Lung (tissue), 12 donors: Measurements from ENCODE around the gene SLC12A8. TPM values are rescaled to one million over a fixed set of nuclear protein-coding genes. Genes with fewer than 3 reads are reported as not detected.

Experiments used
- ATAC-seq: fragments of 200-7000 bp; cut with Tn5 transposase; one replicate; pipeline ENCODE4 v1.9.1; 2020; ENCODE audit warnings: moderate number of reproducible peaks; ENCODE audit not compliant: insufficient read depth, low FRiP score
- DNase-seq, 3 donors: peaks; one replicate each; pipeline ENCODE4 v3.0.0-alpha.2; 2013 to 2017
- H3K27ac ChIP-seq, 2 donors: one replicate each; pipeline ENCODE4 v1.5.1; 2013; ENCODE audit warnings: mild to moderate bottlenecking in 2 of 2, moderate library complexity in 2 of 2, control low read depth in 1 of 2, inconsistent platforms in 1 of 2, low read depth in 1 of 2, low read length in 1 of 2
- H3K27me3 ChIP-seq, 3 donors: one replicate each; pipeline ENCODE4 v1.5.1; 2013; ENCODE audit warnings: low read length in 2 of 3; ENCODE audit not compliant: control insufficient read depth in 3 of 3, insufficient read depth in 3 of 3
- H3K36me3 ChIP-seq, 4 donors: one replicate each; pipeline ENCODE4 v1.5.1; 2013; ENCODE audit warnings: low read length in 4 of 4, mild to moderate bottlenecking in 1 of 4, moderate library complexity in 1 of 4; ENCODE audit not compliant: control insufficient read depth in 4 of 4, insufficient read depth in 4 of 4
- H3K4me1 ChIP-seq, 5 donors: one replicate each; pipeline ENCODE4 v1.5.1; 2013; ENCODE audit warnings: low read length in 5 of 5, mild to moderate bottlenecking in 2 of 5, moderate library complexity in 1 of 5; ENCODE audit not compliant: control insufficient read depth in 5 of 5, insufficient read depth in 5 of 5
- H3K4me3 ChIP-seq: one replicate; pipeline ENCODE4 v1.5.1; 2013; ENCODE audit warnings: mild to moderate bottlenecking, control low read depth, moderate library complexity
- H3K9ac ChIP-seq, 2 donors: one replicate each; pipeline ENCODE4 v1.5.1; 2013; ENCODE audit warnings: low read length in 2 of 2, control low read depth in 1 of 2; ENCODE audit not compliant: insufficient read depth in 1 of 2
- H3K9me3 ChIP-seq, 4 donors: one replicate each; pipeline ENCODE4 v1.5.1; 2013; ENCODE audit warnings: low read length in 3 of 4, mild to moderate bottlenecking in 1 of 4, moderate library complexity in 1 of 4; ENCODE audit not compliant: control insufficient read depth in 4 of 4, insufficient read depth in 3 of 4
- CTCF ChIP-seq: IDR thresholded peaks from 2 replicates; pipeline ENCODE4 v1.5.1; 2012; ENCODE audit warnings: mild to moderate bottlenecking; ENCODE audit errors: control extremely low read depth, extremely low read depth
- WGBS, 2 donors: extraction: QIAGEN DNeasy Blood & Tissue Kit; methylation state at CpG; one replicate each; pipeline ENCODE4 v1.1.7; 2013; 5-methylcytosine and 5-hydroxymethylcytosine counted together
- polyA plus RNA-seq, 2 donors: library from polyadenylated mRNA; stranded (reverse); fragments of 200-250 nt; gene quantifications; one replicate each; pipeline ENCODE4 v1.2.1, GENCODE V29; 2013
- total RNA-seq, 2 donors: library from RNA; depleted of rRNA in 1 of 2; stranded (reverse); fragments of >200 nt in 1 of 2; gene quantifications; one replicate each; pipeline ENCODE4 v1.2.1, GENCODE V29; 2014 to 2021
- donor health status: control.
- donor health status: control.
- donor health status: Bipolar disorder and iron deficiency.
- donor health status: healthy.
- donor health status: DM: yes; HTN: yes; CAD: no.

Gene SLC12A8
- total and polyA plus RNA-seq, 4 donors = 3.1 to 9.8 (median 5.8) TPM

DNA sequence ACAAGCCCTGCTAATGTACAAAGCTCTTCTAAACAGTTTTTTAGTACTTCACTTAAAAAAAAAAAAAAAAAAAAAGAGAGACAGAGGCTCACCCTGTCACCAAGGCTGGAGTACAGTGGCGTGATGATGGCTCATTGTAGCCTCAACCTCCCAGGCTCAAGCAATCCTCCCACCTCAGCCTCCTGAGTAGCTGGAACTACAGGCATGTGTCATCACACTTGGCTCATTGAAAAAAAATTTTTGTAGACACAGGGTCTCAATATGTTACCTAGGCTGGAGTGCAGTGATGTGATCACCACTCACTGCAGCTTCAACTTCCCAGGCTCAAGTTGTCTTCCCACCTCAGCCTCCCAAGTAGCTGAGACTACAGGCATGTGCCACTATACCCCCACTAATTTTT lies 109.1 kb downstream of the SLC12A8 start:
- H3K9me3 ChIP-seq = no peaks in the 10 kb centered on the region
- no peak overlapping the region for H3K9ac ChIP-seq
- no peak for DNase-seq
- peaks cover 0 to 1% (median 0%) of the 10 kb centered on the region in 5 donors for H3K4me1 ChIP-seq
- TF ChIP-seq CTCF = no peak
- 91 to 95% methylated on average over 1 of the region's 1 CpG for WGBS, 2 donors
- H3K27me3 ChIP-seq = no peaks in the 10 kb centered on the region
- H3K4me3 ChIP-seq = no peak overlapping the region
- H3K27ac ChIP-seq = no peak overlapping the region
- no peaks in the 10 kb centered on the region for H3K36me3 ChIP-seq
- ATAC-seq = no peak

DNA sequence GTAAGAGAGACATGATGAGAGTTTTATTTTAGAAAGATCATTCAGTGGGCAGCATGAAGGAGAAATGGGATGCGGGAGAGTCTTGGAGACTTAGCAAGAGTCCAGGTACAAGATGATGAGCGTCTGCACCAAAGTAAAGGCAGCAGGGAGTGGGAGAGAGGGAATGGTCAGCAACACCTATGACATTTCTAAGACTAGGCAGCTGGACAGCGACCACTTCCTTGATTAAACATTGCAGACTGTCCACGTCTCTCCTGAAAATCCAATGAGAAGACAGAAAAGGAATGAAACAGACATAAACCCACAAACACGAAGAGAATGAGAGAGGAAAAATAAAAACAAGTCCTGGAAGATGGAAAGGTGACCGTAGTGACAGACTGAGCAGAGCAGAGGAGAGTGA lies 110.1 kb downstream of the SLC12A8 start:
- DNase-seq (no peak), ATAC-seq (no peak)
- no peak overlapping the region for H3K27ac ChIP-seq
- H3K4me1 ChIP-seq = peaks cover 0 to 1% (median 0%) of the 10 kb centered on the region in 5 donors
- H3K4me3 ChIP-seq = no peak overlapping the region
- H3K27me3 ChIP-seq = no peaks in the 10 kb centered on the region
- no peak for TF ChIP-seq CTCF
- WGBS, 2 donors = 84 to 89% methylated on average over 6 of the region's 6 CpGs
- no peak overlapping the region for H3K9ac ChIP-seq
- H3K36me3 ChIP-seq = no peaks in the 10 kb centered on the region
- H3K9me3 ChIP-seq = no peaks in the 10 kb centered on the region

GRCh38 chr3:125098611-125099291 lies 113.8 kb downstream of the SLC12A8 start:
- Histone ChIP-seq H3K27ac (no peak overlapping the region), H3K4me3 (no peak overlapping the region), H3K27me3 (no peaks in the 10 kb centered on the region), H3K9ac (no peak overlapping the region), H3K9me3 (peaks cover 0 to 3% (median 0%) of the 10 kb centered on the region in 4 donors), H3K36me3 (peaks cover 0 to 2% (median 0%) of the 10 kb centered on the region in 4 donors), H3K4me1 (peaks cover 0 to 1% (median 0%) of the 10 kb centered on the region in 5 donors)
- WGBS, 2 donors = 79 to 96% methylated on average over 4 of the region's 4 CpGs
- DNase-seq (no peak), ATAC-seq (no peak)
- TF ChIP-seq CTCF = no peak

GRCh38 chr3:125090649-125091048 lies 121.9 kb downstream of the SLC12A8 start:
- Histone ChIP-seq H3K4me1 (peaks cover 0 to 8% (median 0%) of the 10 kb centered on the region in 5 donors), H3K9me3 (peaks cover 0 to 3% (median 0%) of the 10 kb centered on the region in 4 donors), H3K36me3 (no peaks in the 10 kb centered on the region), H3K9ac (no peak overlapping the region), H3K27me3 (no peaks in the 10 kb centered on the region), H3K4me3 (no peak overlapping the region), H3K27ac (no peak overlapping the region)
- ATAC-seq (no peak), DNase-seq (no peak)
- TF ChIP-seq CTCF = no peak
